Fibroblast of mammary gland (primary cell): ENCODE results near the gene SNTB2.
A peak's percentile ranks its signal among the peaks of the same experiment; 100 is the strongest.

Experiments
- DNase-seq: peaks from one replicate; pipeline ENCODE4 v3.0.0-alpha.2; 2010; ENCODE audit warnings: low read depth
- H3K4me3 ChIP-seq: 2 replicates; pipeline ENCODE4 v1.5.1; 2011; ENCODE audit warnings: low read depth, mild to moderate bottlenecking, low read length, moderate library complexity; ENCODE audit not compliant: control insufficient read depth
- CTCF ChIP-seq: conservative IDR thresholded peaks from 2 replicates; pipeline ENCODE4 v1.5.1; 2011; ENCODE audit warnings: low read depth, low read length, inconsistent platforms; ENCODE audit not compliant: control insufficient read depth, insufficient read depth

Gene SNTB2

GRCh38 chr16:69182730-69183416 lies 4.1 kb upstream of the SNTB2 start:
- no peak for DNase-seq
- no peak overlapping the region for H3K4me3 ChIP-seq
- no peak for TF ChIP-seq CTCF

GRCh38 chr16:69187446-69188235 lies 677 bp downstream of the SNTB2 start:
- TF ChIP-seq CTCF: no peak
- no peak for DNase-seq
- peak overlapping the region; percentile 90 for H3K4me3 ChIP-seq

- TF ChIP-seq CTCF: no peak
- peak overlapping the region; percentile 90 for H3K4me3 ChIP-seq
- no peak for DNase-seq
Measured at GRCh38 chr16:69188236-69188549, 1.2 kb downstream of the SNTB2 start.

- TF ChIP-seq CTCF: no peak
Measured at GRCh38 chr16:69188716-69189115, 1.8 kb downstream of the SNTB2 start.

GRCh38 chr16:69190046-69190588 lies 3.2 kb downstream of the SNTB2 start:
- TF ChIP-seq CTCF: no peak
- no peak for DNase-seq
- no peak overlapping the region for H3K4me3 ChIP-seq

More at GRCh38 chr16:69188716-69189115, 1.8 kb downstream of the SNTB2 start:
- DNase-seq: peak; percentile 47
- H3K4me3 ChIP-seq: peak overlapping the region; percentile 90

GRCh38 chr16:69190598-69190997 lies 3.6 kb downstream of the SNTB2 start:
- DNase-seq: no peak
- TF ChIP-seq CTCF: no peak
- H3K4me3 ChIP-seq: no peak overlapping the region
